SKM-1 (cell line): ENCODE measurements around the gene NAA20.
"Not testable (repeated sequence)": the region's sequence is repeated elsewhere in the genome, so short reads cannot be mapped to it uniquely, and the experiment has no call there.

ENCODE experiments used
- DNase-seq: peaks from one replicate; lab custom pipeline; 2025; ENCODE audit not compliant: unreplicated experiment; lab: John Stamatoyannopoulos, UW

NAA20 gene

GRCh38 chr20:19991308-19991707 is 25.9 kb upstream of the NAA20 start:
- no peak for DNase-seq

DNA sequence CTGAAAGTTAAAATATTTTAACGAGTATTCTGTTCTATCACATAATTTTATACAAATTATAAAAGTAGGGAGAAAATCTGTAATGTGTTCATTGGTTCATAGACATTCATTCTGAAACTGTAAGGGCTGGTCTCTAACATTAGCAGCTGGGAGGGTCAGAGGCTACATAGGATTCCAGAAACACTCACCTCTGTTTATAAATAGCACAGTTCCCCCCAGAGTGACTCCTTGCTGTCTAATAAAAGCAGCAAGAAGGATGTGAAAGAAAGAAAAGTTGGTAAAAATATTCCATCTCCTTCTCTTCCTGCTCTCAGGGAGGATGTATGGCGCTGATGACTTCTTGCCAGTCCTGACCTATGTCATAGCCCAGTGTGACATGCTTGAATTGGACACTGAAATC is 25.3 kb upstream of the NAA20 start:
- no peak for DNase-seq

- DNase-seq = no peak
Observed at GRCh38 chr20:19992996-19993908, 23.9 kb upstream of the NAA20 start.

GRCh38 chr20:19993958-19994669 is 23.0 kb upstream of the NAA20 start:
- DNase-seq = no peak

DNA sequence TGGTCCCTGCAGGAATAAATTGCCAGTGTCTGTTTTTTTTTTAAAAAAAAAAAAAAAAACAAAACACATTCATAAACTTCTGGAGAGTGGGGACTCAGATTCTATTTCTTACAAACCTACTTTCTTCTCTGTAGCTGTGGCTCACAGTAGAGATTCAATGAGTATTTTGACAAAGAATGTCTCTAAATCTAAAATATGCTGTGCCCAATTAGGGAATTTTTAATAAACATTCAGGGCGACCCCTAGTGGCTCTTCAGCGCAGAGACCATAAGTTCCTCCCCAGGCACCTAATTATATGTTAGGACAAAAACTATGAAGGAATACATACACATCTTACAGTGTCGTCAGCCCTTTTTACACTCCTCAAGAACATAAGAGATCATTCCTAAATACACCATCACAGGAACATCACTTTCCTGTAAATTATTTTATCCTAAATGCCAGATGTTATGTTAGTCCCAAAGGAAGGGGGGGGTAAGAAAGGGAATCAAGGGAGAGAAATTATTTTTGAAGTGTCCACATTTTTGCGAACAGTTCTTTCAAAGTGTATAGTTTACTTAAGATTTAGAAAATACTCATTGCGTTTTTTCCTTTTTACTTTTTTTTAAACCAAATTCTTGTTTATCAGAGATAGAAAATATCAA is 21.8 kb upstream of the NAA20 start:
- DNase-seq = peak; percentile 57

- no peak for DNase-seq
Observed at GRCh38 chr20:19996222-19996621, 20.9 kb upstream of the NAA20 start.

DNA sequence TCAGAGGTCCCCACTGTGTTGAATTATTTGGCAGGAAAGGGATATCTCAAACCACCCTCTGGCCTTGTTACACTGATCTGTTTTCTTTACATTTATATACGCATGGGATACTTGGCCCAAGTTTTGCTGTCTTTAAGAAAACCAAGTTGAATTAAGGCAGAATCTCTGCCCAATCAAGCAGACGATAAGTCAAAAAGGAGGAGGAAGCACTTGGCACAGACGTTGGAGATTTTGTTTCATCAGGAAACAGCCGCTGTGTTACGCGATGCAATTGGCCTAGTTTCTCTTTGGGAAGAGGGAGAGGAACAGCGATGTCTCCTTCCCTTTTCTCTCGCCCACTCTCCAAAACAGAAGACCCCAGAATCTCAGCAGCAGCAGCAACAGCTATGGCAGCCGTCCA is 20.2 kb upstream of the NAA20 start:
- DNase-seq = no peak

GRCh38 chr20:19998990-19999705 is 18.0 kb upstream of the NAA20 start:
- no peak for DNase-seq

GRCh38 chr20:20000211-20000968 is 16.8 kb upstream of the NAA20 start:
- DNase-seq = peak; percentile 17

- peak; percentile 61 for DNase-seq
Observed at GRCh38 chr20:20002101-20002998, 14.8 kb upstream of the NAA20 start.

GRCh38 chr20:20003031-20003954 is 13.9 kb upstream of the NAA20 start:
- DNase-seq = peak; percentile 94

DNA sequence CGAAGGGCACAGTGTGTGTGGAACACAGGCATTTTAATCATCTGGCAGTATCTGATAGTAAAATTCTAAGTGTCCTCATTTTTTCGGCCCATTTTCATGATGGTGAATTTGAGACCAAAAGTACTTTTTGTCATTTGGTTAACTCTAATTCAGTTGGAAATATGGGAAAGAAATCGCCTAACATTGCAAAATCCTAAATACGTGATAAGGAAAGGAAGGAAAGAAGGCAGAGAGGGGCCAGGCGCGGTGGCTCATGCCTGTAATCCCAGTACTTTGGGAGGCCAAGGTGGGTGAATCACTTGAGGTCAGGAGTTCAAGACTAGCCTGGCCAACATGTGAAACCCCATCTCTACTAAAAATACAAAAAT is 13.2 kb upstream of the NAA20 start:
- DNase-seq = not testable (repeated sequence)

DNA sequence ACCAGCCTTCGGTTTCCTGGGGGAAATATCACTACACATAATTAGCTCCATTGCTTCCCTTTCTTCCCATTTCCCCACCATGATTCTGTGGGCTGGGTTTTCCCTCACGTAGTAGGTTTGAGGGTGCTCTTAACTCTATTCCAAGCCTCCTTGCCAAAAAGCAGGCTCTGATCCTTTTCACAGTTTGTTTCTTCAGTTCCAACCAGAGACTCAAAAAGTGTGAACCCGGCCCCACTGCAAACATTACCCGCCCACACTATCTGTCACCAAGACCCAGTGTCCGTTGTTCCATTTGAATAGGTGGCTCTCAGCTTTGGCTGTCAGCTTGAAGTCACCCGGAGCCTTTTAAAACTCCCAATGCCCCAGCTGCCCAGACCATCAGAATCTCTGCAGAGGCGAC is 11.8 kb upstream of the NAA20 start:
- no peak for DNase-seq

DNA sequence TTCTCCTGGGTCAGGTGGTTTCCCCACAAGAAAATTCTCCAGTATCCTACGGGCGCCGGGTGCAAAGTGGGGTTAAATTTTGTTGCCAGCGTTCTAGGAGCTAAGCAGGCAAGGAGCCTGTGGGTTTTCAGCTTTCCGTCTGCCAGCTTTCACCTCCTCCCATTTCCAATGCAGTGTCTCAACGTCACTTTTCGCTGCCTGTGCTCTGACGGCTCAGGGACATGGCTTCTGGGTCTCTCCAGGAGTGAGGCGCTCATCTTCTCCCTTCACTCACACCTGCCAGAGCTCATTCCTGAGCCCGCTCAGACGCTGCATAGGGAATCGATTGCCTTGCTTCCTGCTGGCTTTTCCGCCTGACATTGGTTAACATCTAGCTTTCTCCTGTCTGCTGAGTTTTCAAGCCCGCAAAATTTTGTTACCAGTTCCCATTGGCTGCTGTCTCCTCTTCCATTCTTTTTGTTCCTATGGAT is 7.3 kb upstream of the NAA20 start:
- no peak for DNase-seq

GRCh38 chr20:20010639-20011500 is 6.3 kb upstream of the NAA20 start:
- DNase-seq = no peak

DNA sequence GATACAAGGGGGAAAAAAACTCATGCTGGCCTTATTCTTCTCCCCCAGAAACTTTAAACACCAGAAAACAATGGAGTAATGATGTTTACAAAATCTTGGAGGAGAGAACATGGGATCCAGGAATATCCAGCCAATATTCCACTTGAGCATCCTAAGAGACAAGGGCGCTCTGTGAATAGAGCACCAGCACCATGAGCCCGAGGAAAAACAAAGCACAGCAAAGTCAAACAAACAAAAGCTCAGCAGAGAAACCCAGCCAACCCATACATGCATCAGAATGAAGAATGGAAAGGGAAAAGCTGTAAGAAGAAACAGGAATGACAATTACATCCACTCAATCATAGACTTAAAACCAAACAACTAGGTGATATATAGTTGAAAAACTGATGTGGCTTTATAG is 4.6 kb upstream of the NAA20 start:
- no peak for DNase-seq

GRCh38 chr20:20014659-20015058 is 2.5 kb upstream of the NAA20 start:
- DNase-seq = no peak
